Dedifferentiated amniotic fluid mesenchymal stem cell (primary cell): ENCODE measurements around the gene DIDO1.
"Not testable (repeated sequence)": the region's sequence is repeated elsewhere in the genome, so short reads cannot be mapped to it uniquely, and the experiment has no call there.

Experiments
- DNase-seq: peaks from one replicate; pipeline ENCODE4 v3.0.0-alpha.2; 2016; ENCODE audit errors: extremely low spot score

Gene DIDO1

GRCh38 chr20:62855120-62855519 is 71.2 kb downstream of the DIDO1 start:
- no peak for DNase-seq

DNA sequence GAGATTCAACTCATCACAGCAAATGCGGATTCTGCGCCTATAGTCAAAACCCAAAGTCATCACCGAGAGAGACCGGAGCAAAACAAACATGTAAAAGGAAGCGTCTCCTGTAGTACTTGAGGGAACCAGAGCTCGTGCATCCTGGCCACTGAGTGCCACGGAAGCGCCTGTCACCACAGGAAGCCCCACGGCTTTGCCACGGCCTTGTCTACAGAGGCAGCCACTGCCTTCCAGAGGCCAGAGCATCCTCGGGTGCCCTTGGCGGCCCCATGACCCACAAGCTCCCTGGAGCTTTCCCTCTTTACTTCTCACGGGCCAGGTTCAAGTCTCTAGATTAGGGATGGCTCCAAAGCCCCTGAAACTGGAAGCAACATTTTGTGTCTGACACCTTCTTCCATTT is 72.2 kb downstream of the DIDO1 start:
- DNase-seq, result no peak

- not testable (repeated sequence) for DNase-seq
Measured at GRCh38 chr20:62853304-62853703, 73.0 kb downstream of the DIDO1 start.

- no peak for DNase-seq
Measured at GRCh38 chr20:62852841-62853240, 73.5 kb downstream of the DIDO1 start.

GRCh38 chr20:62852196-62852595 is 74.1 kb downstream of the DIDO1 start:
- DNase-seq, result no peak

GRCh38 chr20:62850333-62850974 is 75.9 kb downstream of the DIDO1 start:
- DNase-seq, result no peak

- no peak for DNase-seq
Measured at GRCh38 chr20:62849431-62849830, 76.9 kb downstream of the DIDO1 start.

DNA sequence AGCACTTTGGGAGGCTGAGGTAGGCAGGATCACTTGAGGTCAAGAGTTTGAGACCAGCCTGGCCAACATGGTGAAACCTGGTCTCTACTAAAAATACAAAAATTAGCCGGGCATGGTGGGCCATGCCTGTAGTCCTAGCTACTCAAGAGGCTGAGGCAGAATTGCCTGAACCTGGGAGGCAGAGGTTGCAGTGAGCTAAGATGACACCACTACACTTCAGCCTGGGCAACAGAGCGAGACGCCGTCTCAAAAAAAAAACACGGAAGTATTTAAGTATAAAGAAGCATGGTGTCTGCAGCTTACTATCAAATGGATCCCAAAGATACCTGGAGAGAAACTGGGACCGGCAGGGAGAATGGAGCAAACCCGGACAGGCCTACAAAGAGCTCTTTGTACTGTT is 77.4 kb downstream of the DIDO1 start:
- not testable (repeated sequence) for DNase-seq

DNA sequence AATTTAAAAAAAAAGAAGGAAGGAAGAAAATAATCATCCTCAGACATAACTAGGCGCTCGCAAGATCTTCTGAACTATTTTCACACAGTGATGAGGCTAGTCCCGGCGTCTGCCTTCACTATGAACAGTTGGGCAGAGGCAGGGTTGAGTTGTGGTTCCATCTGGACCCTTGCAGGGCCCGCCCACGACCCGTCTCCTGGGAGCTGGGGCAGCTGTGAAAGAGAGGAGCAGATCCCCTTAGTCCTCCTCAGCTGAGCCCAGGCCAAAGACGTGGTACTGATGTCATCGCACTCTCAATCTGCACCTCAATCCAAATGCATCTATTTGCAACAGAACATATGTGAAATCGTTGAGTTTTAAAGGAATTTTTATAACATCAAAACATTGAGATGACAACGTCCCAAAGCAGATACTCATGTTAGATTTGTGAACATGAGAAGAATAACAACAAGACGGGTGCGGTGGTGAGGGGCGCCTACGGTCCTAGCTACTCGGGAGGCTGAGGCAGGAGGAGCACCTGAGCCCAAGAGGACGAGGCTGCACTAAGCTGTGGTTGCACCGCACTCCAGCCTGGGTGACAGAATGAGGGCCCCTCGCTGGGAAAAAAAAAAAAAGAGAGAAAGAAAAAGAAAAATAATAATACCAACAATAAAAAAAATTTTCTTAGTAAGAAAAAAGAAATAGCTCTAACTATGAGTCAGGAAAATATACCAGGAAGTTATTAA is 80.0 kb downstream of the DIDO1 start:
- DNase-seq, result no peak

- no peak for DNase-seq
Measured at GRCh38 chr20:62845416-62846160, 80.7 kb downstream of the DIDO1 start.

GRCh38 chr20:62844182-62844581 is 82.1 kb downstream of the DIDO1 start:
- no peak for DNase-seq

DNA sequence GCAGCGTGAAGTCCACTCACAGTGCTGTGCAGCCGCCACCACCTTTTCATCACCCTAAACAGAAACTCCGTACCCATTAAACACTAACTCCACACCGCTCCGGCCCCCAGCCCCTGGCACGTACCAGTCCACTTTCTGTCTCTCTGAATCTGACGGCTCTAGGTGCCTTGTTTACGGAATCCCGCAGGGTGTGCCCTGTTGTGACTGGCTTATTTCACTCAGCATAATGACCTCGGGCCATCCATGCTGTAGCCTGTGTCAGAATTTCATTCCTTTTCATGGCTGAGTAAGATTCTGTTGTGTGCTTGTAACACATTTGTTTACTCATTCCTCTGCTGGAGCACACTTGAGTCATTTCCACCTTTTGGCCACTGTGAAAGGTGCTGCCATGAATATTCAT is 82.6 kb downstream of the DIDO1 start:
- DNase-seq, result no peak

DNA sequence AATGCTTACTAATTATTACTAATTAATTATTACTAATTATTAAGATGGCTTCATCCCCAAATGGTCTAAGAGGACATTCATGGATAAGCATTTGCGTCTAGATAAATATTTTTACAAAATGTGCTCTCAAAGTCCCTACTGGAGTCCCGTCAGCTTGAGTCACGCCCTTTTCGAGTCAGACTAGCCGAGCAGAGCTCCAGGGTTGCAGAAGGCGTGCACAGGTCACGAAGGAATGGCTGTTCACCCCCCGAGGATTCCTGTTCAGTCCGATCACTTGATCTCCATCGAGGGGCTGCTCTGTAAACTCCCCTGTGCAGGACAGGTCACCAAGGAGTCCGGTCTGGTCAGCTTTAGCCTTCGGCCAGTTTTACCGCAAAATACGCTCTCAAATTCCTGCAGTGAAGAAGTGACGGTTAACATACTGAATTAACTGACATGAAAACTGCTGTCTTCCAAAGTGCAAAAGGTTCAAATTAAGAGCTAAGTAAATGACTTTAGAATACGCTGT is 84.5 kb downstream of the DIDO1 start:
- no peak for DNase-seq

DNA sequence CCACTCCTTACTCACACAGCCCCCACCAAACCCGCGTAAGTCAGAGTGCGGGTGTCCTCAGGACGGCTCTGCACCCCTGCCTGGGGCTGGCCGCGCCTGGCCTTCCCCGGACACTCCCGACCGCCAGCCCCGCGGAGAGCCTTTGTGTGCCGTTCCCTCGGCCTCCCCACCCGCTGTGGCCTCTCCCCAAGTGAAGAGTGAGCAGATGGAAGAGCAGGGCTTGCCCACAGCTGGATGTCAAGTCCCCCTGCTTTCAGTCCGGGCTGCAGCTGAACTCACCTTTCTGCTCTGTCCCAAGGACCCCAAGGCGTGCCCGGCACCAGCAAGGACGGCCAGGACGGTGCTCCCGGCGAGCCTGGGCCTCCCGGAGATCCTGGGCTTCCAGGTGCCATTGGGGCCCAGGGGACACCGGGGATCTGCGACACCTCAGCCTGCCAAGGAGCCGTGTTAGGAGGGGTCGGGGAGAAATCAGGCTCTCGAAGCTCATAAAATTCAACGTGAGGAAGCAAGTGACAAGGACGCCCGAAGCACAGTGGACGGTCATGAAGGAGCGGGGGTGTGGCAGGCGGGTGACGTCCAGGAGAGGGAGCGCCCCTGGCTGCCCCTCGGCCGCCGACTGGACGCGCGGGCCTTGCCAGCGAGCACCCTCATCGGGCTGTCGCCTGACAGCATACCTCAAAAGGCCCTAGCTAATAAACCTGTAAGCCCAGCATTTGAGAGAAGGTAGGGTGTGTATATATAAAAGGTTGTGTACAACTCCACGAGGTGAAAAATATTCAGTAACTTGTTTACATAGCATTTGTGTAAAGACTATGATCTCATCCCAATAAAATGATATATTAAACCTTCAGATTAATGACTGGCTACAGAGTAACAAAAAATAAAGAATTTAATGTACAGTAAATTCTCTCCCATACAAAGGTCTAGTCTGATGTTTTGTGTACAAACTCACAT is 85.8 kb downstream of the DIDO1 start:
- DNase-seq, result no peak

DNA sequence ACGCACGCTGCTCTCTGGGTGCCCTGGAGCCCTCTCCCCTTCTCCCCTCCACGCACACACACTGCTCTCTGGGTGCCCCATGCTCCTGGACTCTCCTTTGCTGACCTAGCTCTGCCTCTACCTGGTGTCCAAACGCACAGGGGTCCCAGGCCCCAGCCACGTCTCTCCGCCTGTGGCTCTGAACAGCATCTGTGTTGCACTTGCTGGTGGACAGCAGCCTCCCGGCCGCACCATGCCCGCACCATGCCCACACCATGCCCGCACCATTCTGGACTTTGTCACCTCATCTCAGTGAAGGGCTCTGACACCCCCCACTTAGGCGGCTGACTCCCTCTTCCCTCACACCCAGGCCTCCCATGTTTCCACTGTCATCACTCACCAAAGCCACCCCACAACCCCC is 86.5 kb downstream of the DIDO1 start:
- DNase-seq, result no peak

DNA sequence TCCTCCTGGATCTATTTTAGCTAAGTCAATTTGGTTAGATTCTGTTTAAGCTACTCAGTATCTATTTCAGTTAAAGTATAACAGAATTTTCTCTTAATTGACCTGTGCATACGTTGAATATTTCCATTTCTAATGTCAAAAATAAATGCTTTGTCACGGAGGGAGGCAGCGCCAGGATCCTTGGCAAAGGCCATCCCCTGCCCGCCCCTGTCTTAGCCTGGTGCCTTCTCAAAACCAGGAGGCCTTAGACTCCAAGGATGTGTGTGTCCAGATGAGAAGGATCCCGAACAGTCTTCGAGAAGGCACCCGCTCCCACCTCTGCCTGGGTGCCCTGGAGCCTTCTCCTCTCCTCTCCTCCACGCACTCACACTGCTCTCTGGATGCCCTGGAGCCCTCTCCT is 87.0 kb downstream of the DIDO1 start:
- DNase-seq, result no peak

DNA sequence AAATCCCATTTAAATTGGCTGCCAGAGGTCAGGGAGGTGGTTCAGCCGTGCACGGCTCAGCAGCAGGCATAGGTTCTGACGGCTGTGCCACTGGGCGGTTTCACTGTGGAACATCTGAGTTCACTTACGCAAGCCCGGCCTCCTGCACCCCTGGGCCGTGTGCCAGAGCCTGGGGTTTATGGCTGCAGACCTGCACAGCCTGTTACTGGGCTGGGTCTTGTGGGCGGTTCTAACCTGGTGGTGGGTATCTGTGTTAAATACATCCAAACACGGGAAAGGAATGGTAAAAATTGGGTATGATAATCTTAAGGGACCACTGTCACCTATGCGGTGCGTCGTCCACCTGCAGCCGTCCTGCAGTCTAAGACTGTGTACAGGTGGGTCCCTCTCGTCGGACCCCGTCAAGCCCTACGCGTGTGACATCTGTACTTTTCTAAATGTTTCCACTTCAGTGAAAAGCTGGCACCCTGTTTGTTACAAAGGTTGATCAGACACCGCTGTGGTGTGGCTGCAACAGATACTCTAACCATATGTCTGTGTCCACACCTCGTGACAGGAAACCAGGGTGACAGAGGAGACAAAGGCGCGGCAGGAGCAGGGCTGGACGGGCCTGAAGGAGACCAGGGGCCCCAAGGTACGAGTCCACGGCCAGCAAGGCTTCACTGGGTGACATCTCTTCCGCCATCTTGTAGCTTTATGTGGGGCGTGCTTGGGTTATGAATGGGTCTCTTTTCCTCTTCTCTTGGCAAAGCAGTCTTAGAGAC is 88.0 kb downstream of the DIDO1 start:
- DNase-seq, result no peak

DNA sequence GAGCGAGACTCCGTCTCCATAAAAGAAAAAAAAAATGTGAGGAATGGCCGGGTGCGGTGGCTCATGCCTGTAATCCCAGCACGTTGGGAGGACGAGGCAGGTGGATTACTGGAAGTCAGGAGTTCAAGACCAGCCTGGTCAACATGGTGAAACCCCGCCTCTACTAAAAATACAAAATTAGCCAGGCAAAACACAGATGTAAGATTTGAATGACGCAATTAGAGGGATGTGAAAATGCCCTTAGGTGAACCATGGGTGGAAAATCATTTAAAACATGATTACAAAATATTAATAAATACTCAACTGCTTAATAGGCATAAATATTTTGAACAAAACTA is 88.5 kb downstream of the DIDO1 start:
- DNase-seq, result no peak

DNA sequence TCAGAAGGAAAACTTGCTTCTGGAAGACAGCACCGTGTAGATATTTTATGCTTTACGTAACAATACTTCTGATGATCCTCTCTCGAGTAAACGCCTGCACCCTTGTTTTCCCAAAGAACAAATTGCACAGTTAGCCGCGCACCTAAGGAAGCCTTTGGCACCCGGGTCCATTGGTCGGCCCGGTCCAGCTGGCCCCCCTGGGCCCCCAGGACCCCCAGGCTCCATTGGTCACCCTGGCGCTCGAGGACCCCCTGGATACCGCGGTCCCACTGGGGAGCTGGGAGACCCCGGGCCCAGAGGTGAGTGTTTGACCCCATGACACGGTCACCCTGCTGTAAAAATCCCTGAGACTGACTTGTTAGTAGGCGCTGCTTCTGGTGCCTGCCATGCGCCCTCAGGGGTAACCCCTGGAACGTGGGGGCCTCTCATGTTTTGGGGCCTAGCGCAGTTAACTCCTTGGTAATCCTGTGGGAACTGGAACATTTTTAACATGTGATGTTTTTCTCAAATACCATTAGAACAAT is 89.3 kb downstream of the DIDO1 start:
- no peak for DNase-seq

GRCh38 chr20:62835931-62836861 is 90.1 kb downstream of the DIDO1 start:
- DNase-seq, result no peak
